GM23248 (cell line): ENCODE data around the gene CNOT9.

Experiments used
- EZH2 ChIP-seq: fragments of 200-600 bp; sonication (generic); IDR thresholded peaks from 2 replicates; pipeline ENCODE4 v1.6.1; 2018; ENCODE audit warnings: antibody characterized with exemption, mild to moderate bottlenecking; ENCODE audit not compliant: insufficient read depth, poor library complexity, severe bottlenecking
- EZH2phosphoT487 ChIP-seq: fragments of 200-600 bp; sonication (generic); IDR thresholded peaks from 2 replicates; pipeline ENCODE4 v1.6.1; 2018; ENCODE audit warnings: antibody characterized with exemption, moderate library complexity, mild to moderate bottlenecking, low read depth; ENCODE audit not compliant: insufficient read depth

DNA sequence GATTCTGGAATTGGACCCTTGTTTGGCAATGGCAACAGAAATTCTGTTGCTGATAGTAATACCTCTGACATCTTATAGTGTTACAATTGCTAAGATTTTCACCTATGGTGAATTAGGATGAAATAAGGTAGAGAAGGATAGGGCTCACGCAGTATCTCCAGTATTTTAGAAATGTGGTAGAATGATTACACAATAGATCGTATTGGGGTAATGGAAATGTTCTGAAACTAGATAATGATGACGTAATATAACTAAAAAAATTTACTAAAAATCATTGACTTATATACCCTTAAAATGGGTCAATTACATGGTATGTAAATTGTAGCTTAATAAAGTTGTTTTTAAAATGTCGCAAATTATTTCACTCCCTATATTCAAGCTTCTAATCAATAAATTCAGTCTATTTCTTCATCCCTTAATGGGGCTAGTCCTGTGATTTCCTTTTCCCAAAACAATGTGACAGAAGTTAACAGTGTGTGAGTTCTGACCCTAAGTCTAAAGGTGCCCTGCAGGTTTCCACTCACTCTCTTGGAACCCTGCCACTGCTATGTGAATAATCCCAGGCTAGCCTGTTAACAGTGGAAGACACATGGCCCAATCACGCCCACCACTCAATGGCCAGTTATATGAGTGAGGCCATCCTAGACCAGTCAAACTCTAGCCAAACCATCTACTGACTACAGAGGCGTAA, 31.7 kb upstream of the CNOT9 start:
- no peak for TF ChIP-seq EZH2
- TF ChIP-seq EZH2phosphoT487: no peak
